H7 (cell line): ENCODE data around the gene CACNA1B. TPM values are rescaled to one million over a fixed set of nuclear protein-coding genes. Genes with fewer than 3 reads are reported as not detected.

ENCODE experiments used
- DNase-seq: peaks from one replicate; pipeline ENCODE4 v3.0.0; 2012
- H3K27me3 ChIP-seq: 2 replicates; pipeline ENCODE4 v1.6.0; 2011; ENCODE audit warnings: mild to moderate bottlenecking, low read length; ENCODE audit not compliant: control insufficient read depth, insufficient read depth
- H3K36me3 ChIP-seq: replicated peaks from 2 replicates; pipeline ENCODE4 v1.5.1; 2011; ENCODE audit warnings: low read length; ENCODE audit not compliant: control insufficient read depth, insufficient read depth
- H3K4me3 ChIP-seq: 2 replicates; pipeline ENCODE4 v1.5.1; 2011; ENCODE audit warnings: low read depth, mild to moderate bottlenecking, control low read depth, low read length, moderate library complexity; ENCODE audit not compliant: insufficient read depth
- total RNA-seq: library from RNA; depleted of rRNA; stranded (reverse); fragments of >200 nt; shearing (Covaris generic); gene quantifications from 2 replicates; pipeline ENCODE4 v1.2.3, GENCODE V29; 2014

Gene CACNA1B
- total RNA-seq, 1 experiment from 2014 or later = 1.4 TPM

GRCh38 chr9:138037140-138037539, 159.6 kb downstream of the CACNA1B start:
- DNase-seq = no peak
- no peaks in the 10 kb centered on the region for H3K27me3 ChIP-seq
- no peaks in the 10 kb centered on the region for H3K36me3 ChIP-seq
- H3K4me3 ChIP-seq = no peak overlapping the region

GRCh38 chr9:138038244-138038671, 160.7 kb downstream of the CACNA1B start:
- Histone ChIP-seq H3K4me3 (no peak overlapping the region), H3K36me3 (no peaks in the 10 kb centered on the region), H3K27me3 (no peaks in the 10 kb centered on the region)
- DNase-seq = no peak

- Histone ChIP-seq H3K27me3 (no peaks in the 10 kb centered on the region), H3K36me3 (no peaks in the 10 kb centered on the region), H3K4me3 (no peak overlapping the region)
- peak; percentile 17 for DNase-seq
Observed at GRCh38 chr9:138040446-138041430, 163.2 kb downstream of the CACNA1B start.

- DNase-seq = no peak
- H3K36me3 ChIP-seq = no peaks in the 10 kb centered on the region
- H3K27me3 ChIP-seq = no peaks in the 10 kb centered on the region
- no peak overlapping the region for H3K4me3 ChIP-seq
Observed at GRCh38 chr9:138042146-138042545, 164.6 kb downstream of the CACNA1B start.

- no peak for DNase-seq
- no peaks in the 10 kb centered on the region for H3K27me3 ChIP-seq
- no peaks in the 10 kb centered on the region for H3K36me3 ChIP-seq
- no peak overlapping the region for H3K4me3 ChIP-seq
Observed at GRCh38 chr9:138042640-138043039, 165.1 kb downstream of the CACNA1B start.

GRCh38 chr9:138043061-138043410, 165.5 kb downstream of the CACNA1B start:
- DNase-seq = peak; percentile 34
- Histone ChIP-seq H3K27me3 (no peaks in the 10 kb centered on the region), H3K4me3 (no peak overlapping the region), H3K36me3 (no peaks in the 10 kb centered on the region)

- Histone ChIP-seq H3K4me3 (no peak overlapping the region), H3K36me3 (no peaks in the 10 kb centered on the region; the same call in 1 of the 2 replicates), H3K27me3 (no peaks in the 10 kb centered on the region)
- DNase-seq = peak; percentile 30
Observed at GRCh38 chr9:138043411-138044345, 166.1 kb downstream of the CACNA1B start.

- Histone ChIP-seq H3K36me3 (no peaks in the 10 kb centered on the region; the same call in 1 of the 2 replicates), H3K4me3 (no peak overlapping the region), H3K27me3 (no peaks in the 10 kb centered on the region)
- DNase-seq = peak; percentile 35
Observed at GRCh38 chr9:138044485-138045383, 167.2 kb downstream of the CACNA1B start.

- Histone ChIP-seq H3K36me3 (no peaks in the 10 kb centered on the region; the same call in 1 of the 2 replicates), H3K27me3 (no peaks in the 10 kb centered on the region), H3K4me3 (no peak overlapping the region)
- DNase-seq = peak; percentile 30
Observed at GRCh38 chr9:138045541-138046490, 168.2 kb downstream of the CACNA1B start.

GRCh38 chr9:138046641-138047301, 169.2 kb downstream of the CACNA1B start:
- H3K4me3 ChIP-seq = no peak overlapping the region
- H3K36me3 ChIP-seq = no peaks in the 10 kb centered on the region; the same call in 1 of the 2 replicates
- peak; percentile 43 for DNase-seq
- H3K27me3 ChIP-seq = no peaks in the 10 kb centered on the region

GRCh38 chr9:138047469-138048040, 170.0 kb downstream of the CACNA1B start:
- DNase-seq = no peak
- no peaks in the 10 kb centered on the region for H3K27me3 ChIP-seq
- no peak overlapping the region for H3K4me3 ChIP-seq
- no peaks in the 10 kb centered on the region; the same call in 1 of the 2 replicates for H3K36me3 ChIP-seq

GRCh38 chr9:138048184-138048583, 170.6 kb downstream of the CACNA1B start:
- Histone ChIP-seq H3K27me3 (no peaks in the 10 kb centered on the region), H3K36me3 (no peaks in the 10 kb centered on the region; the same call in 1 of the 2 replicates), H3K4me3 (no peak overlapping the region)
- DNase-seq = peak; percentile 28
